DMS79 treated with DMSO at 0.1 percent for 48 hours (cell line): ENCODE results near the gene TADA2B.
"Not testable (repeated sequence)": the region's sequence is repeated elsewhere in the genome, so short reads cannot be mapped to it uniquely, and the experiment has no call there.

Experiments
- DNase-seq: peaks from one replicate; lab custom pipeline; 2025; lab: John Stamatoyannopoulos, UW

Gene TADA2B

DNA sequence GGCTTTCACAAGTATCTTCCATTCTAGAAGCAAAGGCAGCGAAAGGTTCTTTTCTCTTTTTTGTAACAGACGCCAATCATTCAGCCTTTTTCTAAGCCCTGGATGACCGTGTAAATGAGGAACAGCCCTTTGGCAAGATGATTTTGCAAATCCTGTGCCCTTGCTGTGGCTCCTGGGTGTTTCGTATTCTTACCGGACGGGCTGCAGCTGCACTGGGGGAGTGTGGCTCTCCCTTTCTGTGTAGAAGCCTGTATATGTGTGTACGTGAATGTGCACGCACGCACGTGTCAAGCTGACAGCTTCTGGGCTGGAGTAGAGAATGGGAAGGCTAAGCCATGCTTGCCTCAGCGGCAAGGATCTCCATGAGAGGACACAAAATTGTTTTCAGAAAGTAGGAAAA lies 16.5 kb downstream of the TADA2B start:
- no peak for DNase-seq

DNA sequence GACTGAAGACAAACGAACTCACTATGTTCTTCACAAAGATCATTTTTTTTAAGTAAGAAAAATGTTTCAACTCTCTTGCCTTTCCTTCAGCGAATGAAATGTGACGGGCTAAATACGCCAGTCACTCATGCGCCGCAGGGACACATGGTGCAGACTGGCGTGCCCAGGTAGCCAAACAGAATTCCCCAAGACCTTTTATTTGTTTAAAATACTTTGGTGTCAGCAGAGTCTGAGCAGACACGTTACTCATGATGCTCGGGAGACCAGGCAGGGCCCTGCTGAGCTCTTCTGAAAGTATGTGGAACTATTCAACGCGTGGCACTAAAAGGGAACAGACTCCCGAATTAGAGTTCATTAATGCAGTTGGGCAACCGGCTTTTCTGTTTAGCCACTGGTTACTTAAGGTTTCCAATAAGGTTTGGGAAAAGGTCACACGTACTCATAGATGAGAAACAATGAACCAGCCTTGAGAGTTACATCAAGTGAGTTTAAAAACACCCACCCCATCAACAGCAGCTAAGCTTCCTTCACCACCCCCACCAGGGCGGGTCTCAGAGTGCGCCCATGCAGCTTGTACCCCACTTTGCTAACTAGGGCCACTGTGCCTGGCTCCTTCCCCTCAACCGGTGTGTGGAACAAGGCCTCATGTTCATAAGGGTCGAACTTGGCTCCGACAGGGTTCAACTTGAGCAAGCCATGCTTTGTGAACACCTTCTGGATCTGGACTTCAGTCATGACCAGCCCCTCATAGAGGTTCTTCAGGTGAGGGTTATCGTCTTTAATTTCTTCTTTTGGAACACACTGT lies 17.4 kb downstream of the TADA2B start:
- no peak for DNase-seq

GRCh38 chr4:7061815-7062214 lies 18.6 kb downstream of the TADA2B start:
- DNase-seq: no peak

- DNase-seq: no peak
These were observed 19.6 kb downstream of the TADA2B start for GRCh38 chr4:7062816-7063215.

DNA sequence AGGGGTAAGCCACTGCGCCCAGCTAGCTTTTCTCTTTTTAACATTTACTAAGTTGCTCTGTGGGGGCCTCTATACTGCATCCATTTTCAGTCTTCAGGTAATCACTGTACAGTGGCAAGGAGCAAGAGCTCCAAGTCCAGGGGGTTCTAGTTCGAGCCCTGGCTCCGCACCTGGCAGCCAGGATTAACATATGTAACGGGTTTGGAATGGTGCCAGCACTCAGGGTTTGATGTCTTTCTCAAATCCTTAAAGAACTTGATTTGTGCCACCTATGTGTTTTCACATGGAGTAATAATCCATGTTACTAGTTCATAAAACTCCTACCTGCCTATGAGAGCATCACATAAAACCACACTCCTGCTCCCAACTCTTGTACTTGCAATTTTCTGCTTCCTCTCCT lies 20.2 kb downstream of the TADA2B start:
- no peak for DNase-seq

GRCh38 chr4:7066006-7066405 lies 22.8 kb downstream of the TADA2B start:
- no peak for DNase-seq

DNA sequence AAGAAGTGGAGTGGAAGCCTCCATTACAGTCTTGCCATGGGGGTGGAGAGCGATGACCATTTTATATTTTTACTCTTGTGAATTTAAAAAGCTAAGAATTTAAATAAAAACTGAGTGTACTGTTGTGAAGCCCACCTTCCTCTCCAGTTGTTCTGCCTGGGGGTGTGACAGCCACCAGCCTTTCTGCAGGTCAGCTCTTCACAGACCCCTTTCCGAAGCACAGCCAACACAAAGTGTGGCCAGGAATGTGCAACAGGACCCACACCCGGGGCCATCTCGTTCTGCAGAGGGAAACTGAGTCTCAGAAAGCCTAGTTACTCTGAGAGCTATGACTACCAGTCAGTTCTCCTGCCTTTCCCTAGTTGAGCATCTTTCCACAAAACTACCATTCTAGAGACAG lies 23.3 kb downstream of the TADA2B start:
- no peak for DNase-seq

DNA sequence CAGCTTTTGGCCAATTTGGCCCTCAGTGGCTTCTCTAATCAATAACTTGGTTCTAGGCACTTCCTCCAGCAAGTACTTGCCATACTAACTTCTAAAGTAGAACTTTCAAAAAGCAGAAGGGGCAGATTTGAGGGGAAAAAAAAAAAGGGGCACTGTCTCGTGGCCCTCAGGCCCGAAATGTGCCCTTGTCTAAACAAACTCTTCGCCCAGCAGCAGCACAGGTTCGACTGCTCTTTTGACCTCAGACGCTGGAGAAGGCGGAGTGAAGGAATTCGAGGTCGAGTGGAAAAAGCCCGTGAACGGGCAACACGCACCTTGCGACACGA lies 23.9 kb downstream of the TADA2B start:
- no peak for DNase-seq

DNA sequence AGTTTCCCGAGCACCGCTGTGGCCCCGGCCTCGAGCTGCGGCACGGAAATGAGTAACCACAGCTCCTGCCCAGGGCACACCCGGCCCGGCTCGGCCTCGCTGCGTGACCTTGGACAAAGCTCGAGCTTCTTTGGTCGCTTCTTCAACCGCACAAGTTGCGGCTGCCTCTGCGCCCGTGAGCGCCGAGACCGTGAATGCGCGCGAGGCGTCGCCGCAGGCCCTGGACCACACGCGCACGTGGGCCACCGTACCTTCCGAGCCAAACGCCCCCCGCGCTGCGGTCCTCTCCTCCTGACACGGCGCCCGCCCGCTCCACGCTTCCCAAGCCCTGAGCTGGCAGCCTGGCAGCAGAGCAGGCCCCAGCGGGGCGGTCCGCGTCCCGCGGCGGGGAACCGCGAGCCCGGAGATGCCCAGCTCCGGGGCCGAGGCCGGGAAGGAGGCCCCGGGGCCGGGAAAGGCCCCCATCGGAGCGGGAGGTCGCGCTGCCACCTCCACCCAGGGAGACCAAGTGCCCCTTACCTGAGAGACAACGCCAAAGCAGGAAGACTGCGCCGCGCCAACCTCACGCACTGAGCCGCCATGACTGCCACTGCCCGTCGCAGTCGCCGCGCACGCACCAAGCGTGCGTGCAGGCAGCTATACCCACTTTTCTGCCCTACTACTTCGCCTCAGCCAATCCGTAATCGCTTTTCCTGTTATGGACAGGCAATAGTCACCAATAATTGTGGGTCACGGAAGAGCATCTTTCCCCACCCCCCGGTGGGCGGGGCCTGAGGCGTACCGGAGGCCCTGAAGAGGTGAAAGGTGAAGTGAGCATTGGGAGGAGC lies 24.5 kb downstream of the TADA2B start, which contains the start of gene GRPEL1:
GRPEL1 (minus strand) TSS at position 613 of the 827 bp plus-strand sequence; CDS start at position 581, 32 bp downstream.
- peak; percentile 93 for DNase-seq

GRCh38 chr4:7068279-7068842 lies 25.2 kb downstream of the TADA2B start:
- DNase-seq: no peak

GRCh38 chr4:7068883-7069282 lies 25.7 kb downstream of the TADA2B start:
- no peak for DNase-seq

GRCh38 chr4:7070729-7071511 lies 27.7 kb downstream of the TADA2B start:
- peak; percentile 43 for DNase-seq

- no peak for DNase-seq
These were observed 29.9 kb downstream of the TADA2B start for GRCh38 chr4:7073059-7073458.

DNA sequence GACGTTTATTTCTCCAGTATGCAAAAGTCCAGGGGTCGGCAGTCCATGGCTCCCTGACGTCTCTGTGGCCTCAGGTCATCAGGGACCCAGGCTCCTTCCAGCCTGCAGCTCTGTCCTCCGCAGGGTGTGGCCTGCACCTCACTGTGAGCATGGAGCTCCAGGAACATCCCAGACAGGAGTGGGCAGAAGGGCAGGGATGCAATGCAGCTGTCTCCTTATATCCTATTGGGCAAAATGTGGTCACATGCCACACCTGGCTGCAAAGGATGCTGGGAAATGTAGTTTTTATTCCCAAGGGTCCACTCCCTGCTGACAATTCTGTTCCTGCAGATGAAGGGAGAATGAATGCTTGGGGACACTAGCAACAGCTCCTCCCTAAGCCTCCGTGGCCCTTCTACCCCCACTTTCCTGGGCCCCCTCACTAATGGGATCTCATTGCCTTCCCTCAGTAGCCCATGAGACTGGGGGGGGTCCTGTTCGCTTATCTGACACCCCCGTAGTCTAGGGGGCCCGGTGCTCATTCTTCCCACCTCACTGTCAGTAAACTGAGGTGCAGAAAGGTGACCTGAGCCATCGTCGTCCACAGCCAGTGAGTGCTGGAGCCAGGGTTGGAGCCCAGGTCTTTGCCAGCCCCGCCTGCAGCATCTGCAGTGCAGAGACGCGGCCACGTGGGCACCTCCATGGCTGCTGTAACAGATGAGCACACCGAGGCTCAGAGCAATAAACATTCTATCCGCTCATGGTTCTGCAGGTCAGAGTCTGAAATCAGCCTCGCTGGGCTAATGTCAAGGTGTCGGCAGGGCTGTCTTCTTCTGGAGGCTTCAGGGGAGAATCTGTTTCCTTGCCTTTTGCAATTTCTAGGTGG lies 30.6 kb downstream of the TADA2B start:
- no peak for DNase-seq

DNA sequence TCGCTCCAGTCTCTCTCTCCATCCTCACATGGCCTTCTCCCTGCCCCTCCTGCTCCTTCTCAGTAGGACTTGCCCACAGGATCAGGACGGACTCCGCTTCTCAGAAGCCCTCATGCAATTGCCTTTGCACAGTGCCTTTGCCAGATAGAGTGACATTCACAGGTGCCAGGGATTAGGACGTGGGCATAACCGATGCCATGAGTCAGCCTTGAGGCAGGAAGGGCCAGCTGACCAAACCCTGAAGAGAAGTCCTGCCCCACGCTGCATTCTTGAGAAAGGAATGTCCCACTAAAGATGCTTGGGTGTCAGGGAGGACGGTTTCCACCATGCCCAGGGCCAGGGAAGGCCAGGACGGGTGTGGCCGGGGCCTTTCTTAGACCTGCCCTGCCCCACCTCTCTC lies 31.3 kb downstream of the TADA2B start:
- no peak for DNase-seq

- no peak for DNase-seq
These were observed 33.0 kb downstream of the TADA2B start for GRCh38 chr4:7075962-7076695.

GRCh38 chr4:7076696-7077082 lies 33.5 kb downstream of the TADA2B start:
- DNase-seq: no peak

DNA sequence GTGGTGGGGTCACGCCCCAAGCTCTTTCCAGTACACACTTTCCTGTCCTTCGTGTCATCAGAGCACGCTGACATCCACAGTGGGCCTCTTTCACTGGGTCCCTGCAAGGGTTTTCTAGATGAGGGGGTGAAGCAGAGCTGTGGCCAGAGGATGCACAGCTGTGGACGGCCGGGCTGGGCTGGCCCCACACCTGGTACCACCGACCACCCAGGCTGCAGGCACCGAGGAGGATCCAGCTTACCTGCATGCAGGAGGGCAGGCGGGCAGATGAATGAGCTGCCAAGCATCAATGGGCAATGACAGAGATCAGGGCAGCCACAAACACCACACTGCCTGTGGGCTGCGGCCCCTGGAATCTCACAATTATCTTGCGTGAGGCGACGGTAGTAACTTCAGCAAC lies 34.2 kb downstream of the TADA2B start:
- DNase-seq: no peak

- no peak for DNase-seq
These were observed 34.9 kb downstream of the TADA2B start for GRCh38 chr4:7078025-7078424.

DNA sequence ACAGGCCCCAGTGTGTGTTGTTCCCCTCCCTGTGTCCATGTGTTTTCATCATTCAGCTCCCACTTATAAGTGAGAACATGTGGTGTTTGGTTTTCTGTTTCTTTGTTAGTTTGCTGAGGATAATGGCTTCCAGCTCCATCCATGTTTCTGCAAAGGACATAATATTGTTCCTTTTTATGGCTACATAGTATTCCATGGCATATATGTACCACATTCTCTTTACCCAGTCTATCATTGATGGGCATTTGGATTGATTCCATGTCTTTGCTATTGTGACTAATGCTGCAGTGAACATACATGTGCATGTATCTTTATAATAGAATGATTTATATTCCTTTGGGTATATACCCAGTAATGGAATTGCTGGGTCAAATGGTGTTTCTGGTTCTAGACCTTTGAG lies 36.3 kb downstream of the TADA2B start:
- not testable (repeated sequence) for DNase-seq

DNA sequence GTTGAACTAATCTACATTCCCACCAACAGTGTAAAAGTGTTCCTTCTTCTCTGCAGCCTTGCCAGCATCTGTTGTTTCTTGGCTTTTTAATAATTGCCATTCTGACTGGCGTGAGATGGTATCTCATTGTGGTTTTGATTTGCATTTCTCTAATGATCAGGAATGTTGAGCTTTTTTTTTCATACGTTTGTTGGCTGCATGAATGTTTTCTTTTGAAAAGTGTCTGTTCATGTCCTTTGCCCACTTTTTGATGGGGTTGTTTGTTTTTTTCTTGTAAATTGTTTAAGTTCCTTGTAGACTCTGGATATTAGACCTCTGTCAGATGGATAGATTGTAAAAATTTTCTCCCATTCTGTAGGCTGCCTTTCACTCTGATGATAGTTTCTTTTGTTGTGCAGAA lies 36.7 kb downstream of the TADA2B start:
- DNase-seq: not testable (repeated sequence)
